GM12874 (cell line): ENCODE results near the gene AWAT2.

Experiments
- TF ChIP-seq, protein P1 (sequence below): IDR thresholded peaks from 2 replicates; pipeline ENCODE4 v1.5.1; 2011; ENCODE audit warnings: low read depth, mild to moderate bottlenecking, control low read depth, low read length, moderate library complexity; ENCODE audit not compliant: insufficient read depth

Gene AWAT2

GRCh38 chrX:70012756-70013155 lies 37.0 kb downstream of the AWAT2 start:
- TF ChIP-seq, protein P1, sequence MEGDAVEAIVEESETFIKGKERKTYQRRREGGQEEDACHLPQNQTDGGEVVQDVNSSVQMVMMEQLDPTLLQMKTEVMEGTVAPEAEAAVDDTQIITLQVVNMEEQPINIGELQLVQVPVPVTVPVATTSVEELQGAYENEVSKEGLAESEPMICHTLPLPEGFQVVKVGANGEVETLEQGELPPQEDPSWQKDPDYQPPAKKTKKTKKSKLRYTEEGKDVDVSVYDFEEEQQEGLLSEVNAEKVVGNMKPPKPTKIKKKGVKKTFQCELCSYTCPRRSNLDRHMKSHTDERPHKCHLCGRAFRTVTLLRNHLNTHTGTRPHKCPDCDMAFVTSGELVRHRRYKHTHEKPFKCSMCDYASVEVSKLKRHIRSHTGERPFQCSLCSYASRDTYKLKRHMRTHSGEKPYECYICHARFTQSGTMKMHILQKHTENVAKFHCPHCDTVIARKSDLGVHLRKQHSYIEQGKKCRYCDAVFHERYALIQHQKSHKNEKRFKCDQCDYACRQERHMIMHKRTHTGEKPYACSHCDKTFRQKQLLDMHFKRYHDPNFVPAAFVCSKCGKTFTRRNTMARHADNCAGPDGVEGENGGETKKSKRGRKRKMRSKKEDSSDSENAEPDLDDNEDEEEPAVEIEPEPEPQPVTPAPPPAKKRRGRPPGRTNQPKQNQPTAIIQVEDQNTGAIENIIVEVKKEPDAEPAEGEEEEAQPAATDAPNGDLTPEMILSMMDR, result no peak

DNA sequence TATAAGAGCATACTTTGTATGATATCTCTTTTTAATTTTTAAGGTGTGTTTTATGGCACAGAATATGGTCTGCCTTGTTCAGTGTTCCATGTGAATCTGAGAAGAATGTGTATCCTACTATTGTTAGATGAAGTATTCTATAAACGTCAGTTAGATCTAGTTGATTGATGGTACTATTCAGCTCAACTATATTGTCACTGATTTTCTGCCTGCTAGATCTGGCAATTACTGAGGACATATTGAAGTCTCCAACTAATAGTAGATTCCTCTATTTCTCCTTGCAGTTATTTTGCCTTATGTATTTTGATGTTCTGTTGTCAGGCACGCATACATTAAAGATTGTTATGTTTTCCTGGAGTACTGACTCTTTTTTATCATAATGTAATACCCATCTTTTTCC lies 39.8 kb downstream of the AWAT2 start:
- TF ChIP-seq, protein P1, result no peak

DNA sequence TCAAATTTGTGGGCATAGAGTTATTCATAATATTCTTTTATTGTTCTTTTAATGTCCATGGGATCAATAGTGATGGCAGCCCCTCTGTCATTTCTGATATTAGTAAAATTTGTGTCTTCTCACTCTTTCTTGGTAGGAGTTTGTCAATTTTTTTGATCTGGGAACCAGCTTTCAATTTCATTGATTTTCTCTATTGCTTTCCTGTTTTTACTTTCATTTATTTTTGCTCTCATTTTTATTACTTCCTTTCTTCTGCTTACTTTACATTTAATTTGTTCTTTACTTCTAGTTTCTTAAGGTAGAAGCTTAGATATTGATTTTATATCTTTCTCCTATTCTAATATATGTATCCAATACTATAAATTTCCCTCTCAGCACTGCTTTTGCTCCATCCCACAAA lies 40.7 kb downstream of the AWAT2 start:
- TF ChIP-seq, protein P1, result no peak

DNA sequence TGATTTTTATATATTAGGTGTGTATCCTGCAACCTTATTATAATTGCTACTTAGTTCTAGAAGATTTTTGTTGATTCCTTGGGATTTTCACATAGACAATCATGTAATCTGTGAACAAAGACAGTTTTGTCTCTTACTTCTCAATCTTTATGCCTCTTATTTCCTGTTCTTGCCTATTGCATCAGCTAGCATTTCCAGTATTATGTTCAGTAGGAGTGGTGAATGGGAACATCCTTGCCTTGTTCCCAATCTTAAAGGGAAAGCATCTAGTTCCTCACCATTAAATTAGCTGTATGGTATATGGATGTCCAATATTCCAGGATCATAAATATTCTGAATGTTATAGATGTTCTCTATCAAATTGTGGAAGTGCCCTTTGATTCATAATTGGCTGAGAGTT lies 41.8 kb downstream of the AWAT2 start:
- TF ChIP-seq, protein P1, result no peak

DNA sequence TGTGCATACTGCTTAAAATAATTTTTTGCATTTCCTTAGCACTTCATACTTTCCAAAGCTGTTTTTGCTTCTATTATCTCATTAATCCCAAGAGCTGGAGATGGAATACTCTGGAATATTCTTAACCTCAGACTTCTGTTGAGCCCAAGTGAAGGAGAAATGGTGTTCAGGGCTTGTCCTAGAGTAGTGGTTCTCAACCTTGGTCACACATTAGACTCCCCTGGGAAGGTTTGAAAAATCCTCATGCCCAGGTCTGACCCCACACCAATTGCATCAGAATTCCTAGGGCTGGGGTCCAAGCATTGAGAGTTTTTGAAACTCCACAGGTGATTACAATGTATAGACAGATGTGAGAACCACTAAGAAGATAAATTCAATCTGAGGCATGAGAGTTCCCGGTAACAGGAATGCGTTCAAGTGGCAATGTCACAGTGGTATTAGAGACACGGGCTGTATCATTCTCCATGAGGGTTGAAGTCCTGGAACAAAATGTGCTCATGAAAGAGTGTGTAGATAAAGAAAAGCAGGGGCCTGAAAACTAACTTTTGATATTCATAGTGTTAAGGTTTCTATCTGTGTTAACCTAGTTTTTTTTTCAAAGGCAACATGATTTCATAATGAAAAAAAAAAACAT lies 47.9 kb downstream of the AWAT2 start:
- TF ChIP-seq, protein P1, result no peak

GRCh38 chrX:70001269-70001668 lies 48.5 kb downstream of the AWAT2 start:
- TF ChIP-seq, protein P1, result no peak

DNA sequence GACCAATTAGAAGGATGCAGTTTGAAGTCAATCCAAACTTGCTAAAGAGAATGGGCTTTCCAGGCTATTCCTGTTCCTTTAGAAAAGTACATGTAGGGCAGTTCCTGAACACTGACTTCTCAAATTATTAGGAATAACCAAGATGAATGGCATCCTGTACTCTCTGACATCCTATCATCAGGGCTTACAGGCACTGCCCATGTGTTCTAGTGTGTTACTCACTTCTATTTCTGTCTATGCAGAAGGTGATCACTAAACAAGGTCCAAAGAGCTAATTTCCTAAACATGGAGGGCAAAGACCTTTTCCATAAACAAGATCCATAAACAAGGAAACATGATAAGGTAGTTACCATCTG lies 53.6 kb downstream of the AWAT2 start:
- TF ChIP-seq, protein P1, result no peak
